A673 (cell line): ENCODE results near the gene TMPRSS11E.

Experiments used
- EZH2 ChIP-seq: fragments of 200-600 bp; sonication (generic); IDR thresholded peaks from 2 replicates; pipeline ENCODE4 v1.6.1; 2017; ENCODE audit warnings: borderline replicate concordance, low read depth, mild to moderate bottlenecking, mixed read lengths, antibody characterized with exemption, low read length; ENCODE audit not compliant: poor library complexity, severe bottlenecking
- TF ChIP-seq, protein P1 (sequence below): fragments of 300-800, 200-600 bp; sonication (generic); conservative IDR thresholded peaks from 2 replicates; pipeline ENCODE4 v1.5.1; 2017; ENCODE audit warnings: low read depth, mild to moderate bottlenecking, antibody characterized with exemption, low read length, moderate library complexity, mixed read lengths

- TF ChIP-seq, protein P1, sequence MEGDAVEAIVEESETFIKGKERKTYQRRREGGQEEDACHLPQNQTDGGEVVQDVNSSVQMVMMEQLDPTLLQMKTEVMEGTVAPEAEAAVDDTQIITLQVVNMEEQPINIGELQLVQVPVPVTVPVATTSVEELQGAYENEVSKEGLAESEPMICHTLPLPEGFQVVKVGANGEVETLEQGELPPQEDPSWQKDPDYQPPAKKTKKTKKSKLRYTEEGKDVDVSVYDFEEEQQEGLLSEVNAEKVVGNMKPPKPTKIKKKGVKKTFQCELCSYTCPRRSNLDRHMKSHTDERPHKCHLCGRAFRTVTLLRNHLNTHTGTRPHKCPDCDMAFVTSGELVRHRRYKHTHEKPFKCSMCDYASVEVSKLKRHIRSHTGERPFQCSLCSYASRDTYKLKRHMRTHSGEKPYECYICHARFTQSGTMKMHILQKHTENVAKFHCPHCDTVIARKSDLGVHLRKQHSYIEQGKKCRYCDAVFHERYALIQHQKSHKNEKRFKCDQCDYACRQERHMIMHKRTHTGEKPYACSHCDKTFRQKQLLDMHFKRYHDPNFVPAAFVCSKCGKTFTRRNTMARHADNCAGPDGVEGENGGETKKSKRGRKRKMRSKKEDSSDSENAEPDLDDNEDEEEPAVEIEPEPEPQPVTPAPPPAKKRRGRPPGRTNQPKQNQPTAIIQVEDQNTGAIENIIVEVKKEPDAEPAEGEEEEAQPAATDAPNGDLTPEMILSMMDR, result no peak
- TF ChIP-seq EZH2, result no peak
Measured at GRCh38 chr4:68499021-68499420, 51.8 kb downstream of the TMPRSS11E start.
